GM21737 (cell line): ENCODE results near the gene NSMF.
"Not testable (repeated sequence)": the region's sequence is repeated elsewhere in the genome, so short reads cannot be mapped to it uniquely, and the experiment has no call there.

Experiments used
- ATAC-seq: cut with Tn5 transposase; IDR thresholded peaks from one replicate; pipeline ENCODE4 v1.9.1; 2021; ENCODE audit warnings: mild to moderate bottlenecking, moderate library complexity; ENCODE audit not compliant: unreplicated experiment

NSMF gene

GRCh38 chr9:137477778-137478612, 18.9 kb upstream of the NSMF start:
- ATAC-seq = no peak

- no peak for ATAC-seq
Observed at GRCh38 chr9:137476856-137477255, 17.7 kb upstream of the NSMF start.

- ATAC-seq = no peak
Observed at GRCh38 chr9:137475666-137476065, 16.5 kb upstream of the NSMF start.

GRCh38 chr9:137474271-137474670, 15.1 kb upstream of the NSMF start:
- ATAC-seq = no peak

- no peak for ATAC-seq
Observed at GRCh38 chr9:137470785-137471184, 11.7 kb upstream of the NSMF start.

GRCh38 chr9:137467896-137468295, 8.8 kb upstream of the NSMF start:
- no peak for ATAC-seq

GRCh38 chr9:137467161-137467581, 8.0 kb upstream of the NSMF start:
- no peak for ATAC-seq

- not testable (repeated sequence) for ATAC-seq
Observed at GRCh38 chr9:137466389-137467085, 7.4 kb upstream of the NSMF start.

GRCh38 chr9:137465720-137466388, 6.7 kb upstream of the NSMF start:
- no peak for ATAC-seq

GRCh38 chr9:137465000-137465719, 6.0 kb upstream of the NSMF start:
- no peak for ATAC-seq

GRCh38 chr9:137464291-137464999, 5.3 kb upstream of the NSMF start:
- ATAC-seq = no peak

GRCh38 chr9:137463931-137464290, 4.8 kb upstream of the NSMF start:
- no peak for ATAC-seq

GRCh38 chr9:137462986-137463930, 4.1 kb upstream of the NSMF start:
- no peak for ATAC-seq

- no peak for ATAC-seq
Observed at GRCh38 chr9:137462396-137462985, 3.4 kb upstream of the NSMF start.

GRCh38 chr9:137461663-137462395, 2.7 kb upstream of the NSMF start:
- peak; percentile 67 for ATAC-seq

- ATAC-seq = no peak
Observed at GRCh38 chr9:137461316-137461662, 2.2 kb upstream of the NSMF start.

GRCh38 chr9:137460363-137461315, 1.5 kb upstream of the NSMF start:
- no peak for ATAC-seq
